GM12873 (cell line): ENCODE results near the gene MYBBP1A.

Experiments
- TF ChIP-seq, protein P1 (sequence below): IDR thresholded peaks from 2 replicates; pipeline ENCODE4 v1.5.1; 2012; ENCODE audit warnings: low read depth, mild to moderate bottlenecking, moderate library complexity, low read length, control low read depth; ENCODE audit not compliant: insufficient read depth; ENCODE audit errors: missing control alignments

Gene MYBBP1A

GRCh38 chr17:4503283-4504025 lies 51.7 kb downstream of the MYBBP1A start:
- TF ChIP-seq, protein P1, sequence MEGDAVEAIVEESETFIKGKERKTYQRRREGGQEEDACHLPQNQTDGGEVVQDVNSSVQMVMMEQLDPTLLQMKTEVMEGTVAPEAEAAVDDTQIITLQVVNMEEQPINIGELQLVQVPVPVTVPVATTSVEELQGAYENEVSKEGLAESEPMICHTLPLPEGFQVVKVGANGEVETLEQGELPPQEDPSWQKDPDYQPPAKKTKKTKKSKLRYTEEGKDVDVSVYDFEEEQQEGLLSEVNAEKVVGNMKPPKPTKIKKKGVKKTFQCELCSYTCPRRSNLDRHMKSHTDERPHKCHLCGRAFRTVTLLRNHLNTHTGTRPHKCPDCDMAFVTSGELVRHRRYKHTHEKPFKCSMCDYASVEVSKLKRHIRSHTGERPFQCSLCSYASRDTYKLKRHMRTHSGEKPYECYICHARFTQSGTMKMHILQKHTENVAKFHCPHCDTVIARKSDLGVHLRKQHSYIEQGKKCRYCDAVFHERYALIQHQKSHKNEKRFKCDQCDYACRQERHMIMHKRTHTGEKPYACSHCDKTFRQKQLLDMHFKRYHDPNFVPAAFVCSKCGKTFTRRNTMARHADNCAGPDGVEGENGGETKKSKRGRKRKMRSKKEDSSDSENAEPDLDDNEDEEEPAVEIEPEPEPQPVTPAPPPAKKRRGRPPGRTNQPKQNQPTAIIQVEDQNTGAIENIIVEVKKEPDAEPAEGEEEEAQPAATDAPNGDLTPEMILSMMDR: no peak

GRCh38 chr17:4502466-4503154 lies 52.6 kb downstream of the MYBBP1A start:
- TF ChIP-seq, protein P1: no peak

GRCh38 chr17:4501295-4501949 lies 53.8 kb downstream of the MYBBP1A start:
- TF ChIP-seq, protein P1: no peak

- TF ChIP-seq, protein P1: no peak
These were observed 55.0 kb downstream of the MYBBP1A start for GRCh38 chr17:4500191-4500571.

- TF ChIP-seq, protein P1: no peak
These were observed 55.6 kb downstream of the MYBBP1A start for GRCh38 chr17:4499431-4500190.

- TF ChIP-seq, protein P1: no peak
These were observed 56.5 kb downstream of the MYBBP1A start, which contains the start of gene SPNS2 for GRCh38 chr17:4498461-4499397. SPNS2 (plus strand) TSS chr17:4498881; CDS start chr17:4499048, 167 bp downstream.
